MCF 10A (cell line): ENCODE results near the gene PAWR. TPM values are rescaled to one million over a fixed set of nuclear protein-coding genes. Genes with fewer than 3 reads are reported as not detected.

Experiments
- BruUV-seq: library from RNA; stranded (reverse); fragments of 400-500 nt; replicated peaks from 2 replicates; lab custom pipeline; 2021; lab: Mats Ljungman, UMichigan
- CTCF ChIA-PET: fragments of 300-600 bp; sonication (Branson Sonifier 250); formaldehyde crosslinking; extraction: SDS; loops from one replicate; lab custom pipeline; 2021; ENCODE audit warnings: antibody characterized with exemption, inconsistent platforms; lab: Yijun Ruan, JAX
- POLR2A ChIA-PET: fragments of 300-600, 350-650 bp; sonication (Branson Sonifier 250); formaldehyde crosslinking; extraction: SDS; loops from one replicate; lab custom pipeline; 2020; ENCODE audit warnings: antibody characterized with exemption, inconsistent platforms; lab: Yijun Ruan, JAX
- DNase-seq: peaks from one replicate; pipeline ENCODE4 v3.0.0-alpha.2; 2018; ENCODE audit not compliant: unreplicated experiment
- H3K27ac Mint-ChIP-seq: one replicate; pipeline ENCODE4 v1.8.0; 2022; ENCODE audit warnings: mild to moderate bottlenecking, low read depth, mixed read lengths; ENCODE audit not compliant: unreplicated experiment
- H3K27me3 Mint-ChIP-seq: one replicate; pipeline ENCODE4 v1.8.0; 2022; ENCODE audit warnings: mixed read lengths; ENCODE audit not compliant: insufficient read depth, unreplicated experiment
- H3K36me3 Mint-ChIP-seq: one replicate; pipeline ENCODE4 v1.8.0; 2022; ENCODE audit warnings: mild to moderate bottlenecking, moderate library complexity, mixed read lengths; ENCODE audit not compliant: insufficient read depth, unreplicated experiment
- H3K4me1 Mint-ChIP-seq: one replicate; pipeline ENCODE4 v1.8.0; 2022; ENCODE audit warnings: mixed read lengths; ENCODE audit not compliant: insufficient read depth, unreplicated experiment
- H3K4me3 Mint-ChIP-seq: one replicate; pipeline ENCODE4 v1.8.0; 2022; ENCODE audit warnings: mild to moderate bottlenecking, moderate library complexity, mixed read lengths; ENCODE audit not compliant: unreplicated experiment
- H3K9me3 Mint-ChIP-seq: one replicate; pipeline ENCODE4 v1.8.0; 2022; ENCODE audit warnings: mixed read lengths; ENCODE audit not compliant: unreplicated experiment
- intact Hi-C: fragments of 100-400 bp; cut with micrococcal nuclease; formaldehyde crosslinking; loops from 2 replicates; pipeline ENCODE4 v1.14.1; 2022
- total RNA-seq: library from RNA; stranded (reverse); gene quantifications from 2 replicates; pipeline ENCODE4 v1.2.3, GENCODE V29; 2022
- TF ChIP-seq, protein P1 (sequence below): fragments of 200-600 bp; IDR thresholded peaks from one replicate; pipeline ENCODE4 v1.8.0; 2022; ENCODE audit warnings: antibody characterized with exemption, mild to moderate bottlenecking; ENCODE audit not compliant: unreplicated experiment

Gene PAWR
- total RNA-seq, 1 experiment from 2014 or later = 330 TPM

DNA sequence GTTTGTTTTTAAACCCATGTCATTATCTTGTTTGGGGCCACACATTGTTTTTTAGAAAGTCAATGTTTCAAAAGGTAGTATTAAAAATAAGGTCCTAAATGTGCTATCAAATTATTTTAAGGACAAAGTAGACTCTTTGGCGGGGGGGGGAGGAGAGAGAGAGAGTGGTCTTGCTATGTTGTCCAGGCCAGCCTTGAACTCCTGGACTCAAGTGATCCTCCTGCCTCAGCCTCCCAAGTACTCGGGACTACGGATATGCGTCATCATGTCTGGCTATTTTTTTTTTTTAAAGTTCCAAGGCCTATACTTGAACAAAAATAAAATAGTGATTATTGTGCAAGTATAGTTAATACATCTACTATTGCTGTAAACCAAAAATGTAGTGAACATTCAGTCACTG, 26.2 kb downstream of the PAWR start:
- Mint-ChIP-seq H3K27ac (no peak overlapping the region), H3K4me1 (peaks cover 30% of the 10 kb centered on the region), H3K27me3 (no peaks in the 10 kb centered on the region), H3K4me3 (no peak overlapping the region), H3K36me3 (peaks cover 31% of the 10 kb centered on the region), H3K9me3 (no peaks in the 10 kb centered on the region)
- no TSS peak for BruUV-seq
- ChIA-PET POLR2A (interaction anchor here (1.9 kb wide), 1 partner anchor 10 kb away, joined by 5 read pairs; no protein-coding TSS in a partner anchor), CTCF (interaction anchor here (0.6 kb wide), 1 partner anchor 10 kb away, joined by 3 read pairs; no protein-coding TSS in a partner anchor)
- TF ChIP-seq, protein P1, sequence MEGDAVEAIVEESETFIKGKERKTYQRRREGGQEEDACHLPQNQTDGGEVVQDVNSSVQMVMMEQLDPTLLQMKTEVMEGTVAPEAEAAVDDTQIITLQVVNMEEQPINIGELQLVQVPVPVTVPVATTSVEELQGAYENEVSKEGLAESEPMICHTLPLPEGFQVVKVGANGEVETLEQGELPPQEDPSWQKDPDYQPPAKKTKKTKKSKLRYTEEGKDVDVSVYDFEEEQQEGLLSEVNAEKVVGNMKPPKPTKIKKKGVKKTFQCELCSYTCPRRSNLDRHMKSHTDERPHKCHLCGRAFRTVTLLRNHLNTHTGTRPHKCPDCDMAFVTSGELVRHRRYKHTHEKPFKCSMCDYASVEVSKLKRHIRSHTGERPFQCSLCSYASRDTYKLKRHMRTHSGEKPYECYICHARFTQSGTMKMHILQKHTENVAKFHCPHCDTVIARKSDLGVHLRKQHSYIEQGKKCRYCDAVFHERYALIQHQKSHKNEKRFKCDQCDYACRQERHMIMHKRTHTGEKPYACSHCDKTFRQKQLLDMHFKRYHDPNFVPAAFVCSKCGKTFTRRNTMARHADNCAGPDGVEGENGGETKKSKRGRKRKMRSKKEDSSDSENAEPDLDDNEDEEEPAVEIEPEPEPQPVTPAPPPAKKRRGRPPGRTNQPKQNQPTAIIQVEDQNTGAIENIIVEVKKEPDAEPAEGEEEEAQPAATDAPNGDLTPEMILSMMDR = no peak
- intact Hi-C loops = no loop called here
- no peak for DNase-seq

DNA sequence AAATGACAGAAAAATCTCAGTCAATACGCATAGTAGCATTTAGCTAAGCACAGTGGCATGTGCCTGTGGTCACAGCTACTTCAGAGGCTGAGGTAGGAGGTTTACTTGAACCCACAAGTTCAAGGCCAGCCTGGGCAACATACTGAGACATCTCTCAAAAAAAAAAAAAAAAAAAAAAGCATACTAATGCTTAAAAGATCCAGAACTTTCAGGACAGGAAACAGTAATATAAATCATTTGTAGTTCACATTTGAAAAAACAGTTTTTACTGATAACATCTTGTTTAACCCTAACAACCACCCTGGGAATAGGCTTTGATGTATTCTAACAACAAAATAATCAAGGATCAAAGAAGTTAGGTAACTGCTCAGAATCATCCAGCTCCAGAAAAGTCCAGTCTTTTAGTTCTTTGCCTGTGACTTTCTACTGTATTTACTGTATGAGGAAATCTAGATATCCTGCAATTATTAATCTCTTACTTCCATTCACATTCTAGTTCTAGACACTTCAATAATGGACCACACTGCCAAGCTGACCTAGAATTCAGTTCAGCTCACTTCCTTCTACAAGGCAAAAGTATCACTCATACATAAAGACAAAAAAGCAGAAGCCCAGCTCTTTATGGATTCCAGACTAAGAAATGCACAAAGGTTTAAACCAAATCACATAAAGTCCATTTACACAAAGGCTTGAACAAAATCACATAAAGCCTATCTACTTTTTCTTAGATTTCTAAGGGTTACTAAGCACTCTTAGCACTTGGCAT, 28.5 kb downstream of the PAWR start:
- POLR2A ChIA-PET = interaction anchor here (1.0 to 1.5 kb wide), 5 partner anchors 9 to 32 kb away, joined by 3 to 7 read pairs (median 4); partner anchors contain the start of gene PAWR
- H3K4me1 Mint-ChIP-seq = peaks cover 23% of the 10 kb centered on the region
- H3K4me3 Mint-ChIP-seq = no peak overlapping the region
- peaks cover 20% of the 10 kb centered on the region for H3K36me3 Mint-ChIP-seq
- CTCF ChIA-PET = interaction anchor here (1.0 kb wide), 1 partner anchor 17 kb away, joined by 3 read pairs; no protein-coding TSS in a partner anchor
- TF ChIP-seq, protein P1 = no peak
- no TSS peak for BruUV-seq
- H3K9me3 Mint-ChIP-seq = no peaks in the 10 kb centered on the region
- DNase-seq = no peak
- intact Hi-C loops = no loop called here
- no peaks in the 10 kb centered on the region for H3K27me3 Mint-ChIP-seq
- no peak overlapping the region for H3K27ac Mint-ChIP-seq

DNA sequence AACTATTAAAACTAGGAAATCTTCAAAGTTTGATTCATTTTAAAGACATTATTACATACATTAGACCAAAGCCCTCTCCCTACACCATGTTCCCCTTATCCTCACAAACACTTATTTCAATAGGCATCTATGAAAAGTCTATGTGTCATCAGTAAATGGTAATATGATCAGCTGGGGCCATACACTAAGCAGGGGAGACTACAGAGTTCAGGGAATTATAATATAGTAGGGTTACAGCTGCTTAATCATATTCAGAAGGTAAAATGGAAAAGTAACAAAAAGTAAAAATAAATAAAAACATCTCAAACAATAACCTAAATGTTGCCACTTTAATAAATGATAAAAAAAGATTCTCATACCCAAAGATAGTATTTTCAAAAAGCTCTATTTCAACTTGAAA, 29.1 kb downstream of the PAWR start:
- CTCF ChIA-PET = interaction anchor here (1.0 kb wide), 1 partner anchor 17 kb away, joined by 3 read pairs; no protein-coding TSS in a partner anchor
- H3K27ac Mint-ChIP-seq = no peak overlapping the region
- H3K4me1 Mint-ChIP-seq = peaks cover 23% of the 10 kb centered on the region
- H3K9me3 Mint-ChIP-seq = no peaks in the 10 kb centered on the region
- DNase-seq = no peak
- TF ChIP-seq, protein P1 = no peak
- POLR2A ChIA-PET = interaction anchor here (0.6 to 1.5 kb wide), 6 partner anchors 10 to 50 kb away, joined by 3 to 7 read pairs (median 4); partner anchors contain the start of gene PAWR
- intact Hi-C loops = no loop called here
- H3K4me3 Mint-ChIP-seq = no peak overlapping the region
- BruUV-seq = no TSS peak
- H3K27me3 Mint-ChIP-seq = no peaks in the 10 kb centered on the region
- peaks cover 14% of the 10 kb centered on the region for H3K36me3 Mint-ChIP-seq

DNA sequence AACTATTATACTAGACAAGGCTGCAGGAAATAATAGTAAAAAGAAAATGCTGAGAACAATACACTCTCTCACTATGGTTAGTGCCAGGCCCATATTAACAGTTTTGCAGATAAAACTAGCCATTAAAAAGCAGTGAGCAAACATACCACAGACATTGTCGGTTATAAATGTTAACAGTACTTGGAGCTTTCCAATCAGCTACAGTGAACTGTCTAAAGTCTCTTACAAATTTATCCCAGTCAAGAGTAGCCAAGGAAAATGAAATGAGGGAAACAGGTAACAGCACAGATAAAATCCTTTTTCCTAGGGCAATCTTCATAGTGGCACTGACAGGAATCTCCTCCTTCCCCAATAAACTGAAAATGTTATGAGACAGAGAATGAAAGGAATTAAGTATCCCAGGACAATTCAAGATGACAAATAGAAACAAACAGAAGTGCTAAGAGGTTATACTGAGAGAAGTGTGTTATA, 30.8 kb downstream of the PAWR start:
- Mint-ChIP-seq H3K27me3 (no peaks in the 10 kb centered on the region), H3K9me3 (peaks cover 5% of the 10 kb centered on the region), H3K4me3 (no peak overlapping the region), H3K27ac (peak overlapping the region; percentile 75), H3K4me1 (peaks cover 25% of the 10 kb centered on the region), H3K36me3 (peaks cover 12% of the 10 kb centered on the region)
- TF ChIP-seq, protein P1 = no peak
- POLR2A ChIA-PET = no interaction called here
- intact Hi-C loops = no loop called here
- DNase-seq = no peak
- CTCF ChIA-PET = interaction anchor here (0.6 kb wide), 1 partner anchor 11 kb away, joined by 4 read pairs; no protein-coding TSS in a partner anchor
- BruUV-seq = no TSS peak
